NCI-H2107 treated with DMSO at 0.1 percent for 48 hours (cell line): ENCODE data around the gene TRPV3.
"Not testable (repeated sequence)": the region's sequence is repeated elsewhere in the genome, so short reads cannot be mapped to it uniquely, and the experiment has no call there.

Source experiments
- DNase-seq: peaks from one replicate; lab custom pipeline; 2025; ENCODE audit not compliant: unreplicated experiment; lab: John Stamatoyannopoulos, UW

Gene TRPV3

DNA sequence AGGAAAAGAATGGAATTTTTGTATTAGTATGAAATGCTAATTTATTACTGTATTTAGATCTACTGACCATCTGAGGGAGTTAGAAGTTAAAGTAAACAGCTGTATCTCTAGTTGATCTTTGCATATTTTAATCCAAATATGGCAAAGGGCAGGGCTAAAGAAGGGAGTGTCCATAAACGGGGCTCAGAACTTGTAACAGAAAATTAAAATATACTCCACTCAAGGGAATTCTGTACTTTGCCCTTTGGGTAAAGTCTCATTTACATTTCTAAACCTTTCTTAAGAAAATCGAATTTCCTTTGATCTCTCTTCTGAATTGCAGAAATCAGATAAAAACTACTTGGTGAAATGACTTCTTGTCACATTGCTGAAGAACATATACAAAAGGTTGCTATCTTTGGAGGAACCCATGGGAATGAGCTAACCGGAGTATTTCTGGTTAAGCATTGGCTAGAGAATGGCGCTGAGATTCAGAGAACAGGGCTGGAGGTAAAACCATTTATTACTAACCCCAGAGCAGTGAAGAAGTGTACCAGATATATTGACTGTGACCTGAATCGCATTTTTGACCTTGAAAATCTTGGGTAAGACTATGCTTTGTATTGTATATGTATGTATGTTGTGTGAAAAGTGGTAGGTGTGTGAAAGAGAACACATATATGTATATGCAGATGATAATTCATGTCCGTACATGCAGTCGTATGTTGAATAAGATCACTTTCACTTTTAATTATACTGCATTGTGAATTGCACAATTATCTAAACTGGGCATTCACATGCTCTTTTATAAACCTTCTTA, 81.6 kb downstream of the TRPV3 start, which contains the start of gene ASPA:
Gene ASPA, plus strand, starts transcription at position 186 of the 799 bp plus-strand sequence. Its CDS starts 163 bp downstream, at position 349.
- no peak for DNase-seq

- DNase-seq, result no peak
Measured at GRCh38 chr17:3475251-3475685, 82.3 kb downstream of the TRPV3 start.

- DNase-seq, result no peak
Measured at GRCh38 chr17:3474212-3474611, 83.4 kb downstream of the TRPV3 start.

GRCh38 chr17:3472137-3472536, 85.5 kb downstream of the TRPV3 start:
- DNase-seq, result no peak

- no peak for DNase-seq
Measured at GRCh38 chr17:3471599-3471998, 86.0 kb downstream of the TRPV3 start, which contains the start of gene SPATA22. TSS of gene SPATA22 (minus strand) at chr17:3471819. CDS start at chr17:3469325, 2,494 bp downstream.

- no peak for DNase-seq
Measured at GRCh38 chr17:3469529-3469928, 88.1 kb downstream of the TRPV3 start.

- not testable (repeated sequence) for DNase-seq
Measured at GRCh38 chr17:3466355-3466754, 91.3 kb downstream of the TRPV3 start.
